Neural cell (in vitro differentiated cells): Measurements from ENCODE around the gene HPSE2.

ENCODE experiments used
- CTCF ChIP-seq: fragments of 450-650 bp; IDR thresholded peaks from 2 replicates; pipeline ENCODE4 v1.5.1; 2014; ENCODE audit warnings: antibody characterized with exemption, mild to moderate bottlenecking, moderate library complexity; ENCODE audit not compliant: poor library complexity, severe bottlenecking
- EZH2 ChIP-seq: fragments of 200-600, 300-800 bp; shearing (Covaris generic), sonication (generic); IDR thresholded peaks from 2 replicates; pipeline ENCODE4 v1.6.1; 2014; ENCODE audit warnings: antibody characterized with exemption, low read length, borderline replicate concordance, mild to moderate bottlenecking; ENCODE audit not compliant: insufficient read depth, poor library complexity, severe bottlenecking
- TAF1 ChIP-seq: IDR thresholded peaks from 2 replicates; pipeline ENCODE4 v1.6.1; 2012; ENCODE audit warnings: low read depth

- no peak for TF ChIP-seq TAF1
- TF ChIP-seq CTCF = no peak
- no peak for TF ChIP-seq EZH2
Observed at GRCh38 chr10:99004738-99005137, 230.9 kb downstream of the HPSE2 start.
